Measurements from ENCODE around the gene BCORL1. TPM values are rescaled to one million over a fixed set of nuclear protein-coding genes. Genes with fewer than 3 reads are reported as not detected.
A peak's percentile ranks its signal among the peaks of the same experiment; 100 is the strongest.

Gene BCORL1
- total and polyA plus RNA-seq, 2 donors (not counting 1 experiment from before 2014, with no cell fraction given), result 1.9 to 14.3 TPM

DNA sequence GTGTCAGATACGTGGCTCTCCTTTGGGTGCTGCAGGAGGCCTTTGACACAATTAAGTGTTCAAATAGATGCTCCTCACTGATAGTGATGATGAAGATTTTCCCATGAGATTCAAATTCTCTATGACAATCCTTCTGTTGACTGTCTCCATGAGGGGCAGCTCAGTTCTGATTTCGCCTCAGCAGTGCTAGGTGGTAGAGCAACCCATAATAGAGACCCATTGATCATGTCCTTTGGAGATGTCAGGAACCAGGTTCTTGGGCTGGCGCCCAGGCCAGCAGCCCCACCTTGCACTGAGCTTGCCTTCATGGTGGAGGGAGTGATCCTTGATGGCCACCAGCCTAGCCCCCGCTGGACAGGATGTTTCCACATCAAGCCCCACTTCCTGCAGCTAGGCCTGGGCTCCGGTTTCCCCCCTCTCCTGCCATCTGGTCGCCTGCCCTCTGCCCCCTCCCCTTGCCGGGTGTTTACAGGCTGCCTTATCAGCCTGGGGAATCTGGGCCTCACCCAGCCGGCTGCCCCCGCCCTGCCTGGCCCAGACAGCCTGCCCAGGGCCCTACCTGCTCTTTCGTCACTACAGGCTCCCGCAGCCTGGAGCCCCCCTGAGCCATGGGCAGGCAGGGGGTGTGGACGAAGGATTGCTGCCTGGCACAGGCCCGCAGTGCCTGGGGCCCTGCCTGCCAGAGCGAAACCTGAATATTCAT lies 115.2 kb downstream of the BCORL1 start:
- intact Hi-C loops (cut with micrococcal nuclease), result no loop called here
- Histone ChIP-seq H3K4me1 (ENCODE audit: control insufficient read depth in 2 of 2, insufficient read depth in 2 of 2, low read length in 2 of 2) (peaks cover 19 to 38% of the 10 kb centered on the region in 2 donors), H3K9me3 (ENCODE audit: control extremely low read depth in 1 of 3, control insufficient read depth in 2 of 3, insufficient read depth in 1 of 3, low read length in 2 of 3) (no peaks in the 10 kb centered on the region), H3K36me3 (replicated peaks in 1 of 2; ENCODE audit: control extremely low read depth in 1 of 2, control insufficient read depth in 1 of 2, extremely low read depth in 1 of 2, insufficient read depth in 2 of 2, low read length in 1 of 2) (no peaks in the 10 kb centered on the region), H3K9ac (ENCODE audit: low read length) (no peak overlapping the region), H3K27ac (ENCODE audit: low read length in 2 of 2) (peak overlapping the region in 1 of 2 donors; percentile 48), H3K4me3 (ENCODE audit: control extremely low read depth in 1 of 5, extremely low read depth in 1 of 5, insufficient read depth in 1 of 5, low read depth in 2 of 5, low read length in 4 of 5) (no peak overlapping the region), H3K27me3 (replicated peaks in 1 of 4; ENCODE audit: control extremely low read depth in 1 of 4, control insufficient read depth in 3 of 4, insufficient read depth in 4 of 4, low read length in 3 of 4) (no peaks in the 10 kb centered on the region), H3K79me2 (ENCODE audit: control insufficient read depth, insufficient read depth, low read length) (peaks cover 74% of the 10 kb centered on the region), H3K4me2 (replicated peaks; ENCODE audit: low read depth, low read length, poor library complexity, severe bottlenecking) (peak overlapping the region; percentile 19), H4K20me1 (ENCODE audit: control insufficient read depth, insufficient read depth, low read length, poor library complexity, severe bottlenecking) (peaks cover 35% of the 10 kb centered on the region), H2AFZ (ENCODE audit: insufficient read depth, low read depth, low read length, poor library complexity, severe bottlenecking) (no peak overlapping the region)
- POLR2A ChIA-PET, result no interaction called here
- no peak for ATAC-seq (ENCODE audit: low read depth)
- Mint-ChIP-seq H3K4me1 (peaks cover 56% of the 10 kb centered on the region), H3K9me3 (ENCODE audit: insufficient read depth) (no peaks in the 10 kb centered on the region), H3K27me3 (no peaks in the 10 kb centered on the region), H3K27ac (peak overlapping the region; percentile 42), H3K4me3 (no peak overlapping the region)
- TF ChIP-seq, protein P1, sequence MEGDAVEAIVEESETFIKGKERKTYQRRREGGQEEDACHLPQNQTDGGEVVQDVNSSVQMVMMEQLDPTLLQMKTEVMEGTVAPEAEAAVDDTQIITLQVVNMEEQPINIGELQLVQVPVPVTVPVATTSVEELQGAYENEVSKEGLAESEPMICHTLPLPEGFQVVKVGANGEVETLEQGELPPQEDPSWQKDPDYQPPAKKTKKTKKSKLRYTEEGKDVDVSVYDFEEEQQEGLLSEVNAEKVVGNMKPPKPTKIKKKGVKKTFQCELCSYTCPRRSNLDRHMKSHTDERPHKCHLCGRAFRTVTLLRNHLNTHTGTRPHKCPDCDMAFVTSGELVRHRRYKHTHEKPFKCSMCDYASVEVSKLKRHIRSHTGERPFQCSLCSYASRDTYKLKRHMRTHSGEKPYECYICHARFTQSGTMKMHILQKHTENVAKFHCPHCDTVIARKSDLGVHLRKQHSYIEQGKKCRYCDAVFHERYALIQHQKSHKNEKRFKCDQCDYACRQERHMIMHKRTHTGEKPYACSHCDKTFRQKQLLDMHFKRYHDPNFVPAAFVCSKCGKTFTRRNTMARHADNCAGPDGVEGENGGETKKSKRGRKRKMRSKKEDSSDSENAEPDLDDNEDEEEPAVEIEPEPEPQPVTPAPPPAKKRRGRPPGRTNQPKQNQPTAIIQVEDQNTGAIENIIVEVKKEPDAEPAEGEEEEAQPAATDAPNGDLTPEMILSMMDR (IDR thresholded peaks at IDR 0.05), result no peak
- no peak for TF ChIP-seq EZH2 (IDR thresholded peaks at IDR 0.05; ENCODE audit: borderline replicate concordance, insufficient read depth, low read depth, low read length, poor library complexity, severe bottlenecking)
- CTCF ChIA-PET, result interaction anchor here (0.7 to 3.9 kb wide), 3 partner anchors 9 to 405 kb away, joined by 3 to 17 read pairs (median 3); no protein-coding TSS in a partner anchor
- 66% methylated on average over 3 of the region's 14 CpGs for WGBS (ENCODE audit: insufficient coverage)
- no peak for DNase-seq

DNA sequence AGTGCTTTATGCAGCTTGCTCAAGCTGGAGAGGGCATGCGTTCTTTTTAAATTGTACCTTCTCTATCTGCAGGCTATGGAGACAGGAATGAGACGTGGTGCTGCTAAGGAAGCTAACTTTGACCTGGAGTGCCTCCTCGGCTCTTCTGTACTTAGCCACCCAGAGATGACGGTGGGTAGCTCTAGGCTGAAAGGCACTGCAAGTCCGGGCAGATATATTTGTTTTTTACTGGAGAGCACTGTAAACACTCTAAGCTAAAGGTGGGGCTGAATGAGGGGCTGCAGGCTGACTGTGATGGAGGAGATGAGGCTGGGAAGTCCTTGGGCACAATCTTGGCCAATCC lies 115.7 kb downstream of the BCORL1 start:
- ChIA-PET POLR2A (no interaction called here), CTCF (interaction anchor here (1.0 to 1.2 kb wide), 2 partner anchors 9 to 64 kb away, joined by 3 read pairs; no protein-coding TSS in a partner anchor)

More for the DNA sequence above, 115.7 kb downstream of the BCORL1 start:
- H3K27me3 Mint-ChIP-seq, result no peaks in the 10 kb centered on the region
- H3K4me2 ChIP-seq (replicated peaks; ENCODE audit: low read depth, low read length, poor library complexity, severe bottlenecking), result peak overlapping the region; percentile 19
- H4K20me1 ChIP-seq (ENCODE audit: control insufficient read depth, insufficient read depth, low read length, poor library complexity, severe bottlenecking), result peaks cover 35% of the 10 kb centered on the region
- no peak overlapping the region for H3K4me3 ChIP-seq (ENCODE audit: control extremely low read depth in 1 of 5, extremely low read depth in 1 of 5, insufficient read depth in 1 of 5, low read depth in 2 of 5, low read length in 4 of 5)
- no peak overlapping the region for H2AFZ ChIP-seq (ENCODE audit: insufficient read depth, low read depth, low read length, poor library complexity, severe bottlenecking)
- H3K27me3 ChIP-seq (replicated peaks in 1 of 4; ENCODE audit: control extremely low read depth in 1 of 4, control insufficient read depth in 3 of 4, insufficient read depth in 4 of 4, low read length in 3 of 4), result no peaks in the 10 kb centered on the region
- no peaks in the 10 kb centered on the region for H3K9me3 ChIP-seq (ENCODE audit: control extremely low read depth in 1 of 3, control insufficient read depth in 2 of 3, insufficient read depth in 1 of 3, low read length in 2 of 3)
- intact Hi-C loops (cut with micrococcal nuclease), result no loop called here
- no peaks in the 10 kb centered on the region for H3K9me3 Mint-ChIP-seq (ENCODE audit: insufficient read depth)
- 77% methylated on average over 3 of the region's 5 CpGs for WGBS (ENCODE audit: insufficient coverage)
- H3K79me2 ChIP-seq (ENCODE audit: control insufficient read depth, insufficient read depth, low read length), result peaks cover 79% of the 10 kb centered on the region
- no peak for TF ChIP-seq EZH2 (IDR thresholded peaks at IDR 0.05; ENCODE audit: borderline replicate concordance, insufficient read depth, low read depth, low read length, poor library complexity, severe bottlenecking)
- TF ChIP-seq, protein P1 (IDR thresholded peaks at IDR 0.05), result no peak
- no peak for ATAC-seq (ENCODE audit: low read depth)
- peak overlapping the region; percentile 42 for H3K27ac Mint-ChIP-seq
- peak overlapping the region in 1 of 2 donors; percentile 48 for H3K27ac ChIP-seq (ENCODE audit: low read length in 2 of 2)
- H3K4me3 Mint-ChIP-seq, result peak overlapping the region; percentile 14
- H3K9ac ChIP-seq (ENCODE audit: low read length), result no peak overlapping the region
- H3K36me3 ChIP-seq (replicated peaks in 1 of 2; ENCODE audit: control extremely low read depth in 1 of 2, control insufficient read depth in 1 of 2, extremely low read depth in 1 of 2, insufficient read depth in 2 of 2, low read length in 1 of 2), result no peaks in the 10 kb centered on the region
- H3K4me1 ChIP-seq (ENCODE audit: control insufficient read depth in 2 of 2, insufficient read depth in 2 of 2, low read length in 2 of 2), result peaks cover 16 to 33% of the 10 kb centered on the region in 2 donors
- no peak for DNase-seq
- peaks cover 57% of the 10 kb centered on the region for H3K4me1 Mint-ChIP-seq

Measured in B cell (primary cell).